Gastroesophageal sphincter (tissue), 4 donors: ENCODE measurements around the gene HBG2. TPM values are rescaled to one million over a fixed set of nuclear protein-coding genes. Genes with fewer than 3 reads are reported as not detected.

ENCODE experiments used
- ATAC-seq: fragments of 150-250 bp; one replicate; pipeline ENCODE4 v1.9.1; 2016; ENCODE audit warnings: mild to moderate bottlenecking, moderate library complexity
- H3K27ac ChIP-seq, 4 donors: fragments of 200-600 bp; sonication (generic) in 3 of 4; 1 replicate in 3 of 4; 2 replicates in 1 of 4; pipeline ENCODE4 v1.5.1; 2016 to 2019
- H3K27me3 ChIP-seq: fragments of 200-600 bp; sonication (generic); one replicate; pipeline ENCODE4 v1.5.1; 2019
- H3K36me3 ChIP-seq, 2 donors: fragments of 200-600 bp; sonication (generic); one replicate each; pipeline ENCODE4 v1.5.1; 2019; ENCODE audit warnings: control low read depth in 1 of 2
- H3K4me1 ChIP-seq, 3 donors: fragments of 200-600 bp; sonication (generic); 1 replicate in 2 of 3; 2 replicates in 1 of 3; pipeline ENCODE4 v1.5.1; 2016 to 2019; ENCODE audit warnings: control low read depth in 2 of 3
- H3K4me3 ChIP-seq, 2 donors: fragments of 200-600 bp; sonication (generic); one replicate each; pipeline ENCODE4 v1.5.1; 2019; ENCODE audit warnings: mild to moderate bottlenecking in 1 of 2, moderate library complexity in 1 of 2
- H3K9me3 ChIP-seq, 3 donors: fragments of 200-600 bp; sonication (generic); one replicate each; pipeline ENCODE4 v1.5.1; 2017 to 2019; ENCODE audit warnings: control low read depth in 2 of 3
- CTCF ChIP-seq, 4 experiments: fragments of 200-600 bp in 2 of 4; fragments of 450-650 bp in 2 of 4; sonication (generic) in 1 of 4; IDR thresholded peaks; one replicate each; pipeline ENCODE4 v1.5.1; 2017 to 2019; ENCODE audit warnings: antibody characterized with exemption in 4 of 4, mild to moderate bottlenecking in 2 of 4, moderate library complexity in 2 of 4
- EP300 ChIP-seq: sonication (generic); formaldehyde crosslinking; IDR thresholded peaks from one replicate; pipeline ENCODE4 v1.6.1; 2017; ENCODE audit warnings: antibody characterized with exemption, mild to moderate bottlenecking
- POLR2A ChIP-seq, 2 donors: fragments of 450-650 bp; IDR thresholded peaks; one replicate each; pipeline ENCODE4 v1.6.1; 2017; ENCODE audit warnings: antibody characterized with exemption in 2 of 2, mild to moderate bottlenecking in 2 of 2, moderate library complexity in 1 of 2
- POLR2AphosphoS5 ChIP-seq: sonication (generic); formaldehyde crosslinking; IDR thresholded peaks from one replicate; pipeline ENCODE4 v1.6.1; 2017; ENCODE audit warnings: antibody characterized with exemption
- WGBS, 2 donors: methylation state at CpG; one replicate each; pipeline ENCODE4 v1.1.5; 2018; ENCODE audit warnings: low coverage in 1 of 2; 5-methylcytosine and 5-hydroxymethylcytosine counted together
- total RNA-seq, 4 donors: library from RNA; depleted of rRNA; stranded (reverse); fragments of >200 nt; gene quantifications; one replicate each; pipeline ENCODE4 v1.1.0, GENCODE V29; 2016

The HBG2 gene
- total RNA-seq, 4 donors from 2014 or later = not detected

- H3K27ac ChIP-seq = no peak overlapping the region
- no peaks in the 10 kb centered on the region for H3K4me1 ChIP-seq
- ATAC-seq = no peak
- 77% methylated on average over 1 of the region's 1 CpG; no CpG with 5 or more reads in 1 of the 2 donors for WGBS, 2 donors
- no peaks in the 10 kb centered on the region for H3K9me3 ChIP-seq
- H3K27me3 ChIP-seq = no peaks in the 10 kb centered on the region
- no peaks in the 10 kb centered on the region for H3K36me3 ChIP-seq
- no peak overlapping the region for H3K4me3 ChIP-seq
- TF ChIP-seq CTCF (IDR thresholded peaks at IDR 0.05) (no peak), POLR2A (IDR thresholded peaks at IDR 0.05) (no peak), POLR2AphosphoS5 (no peak), EP300 (no peak)
These were observed 25.2 kb downstream of the HBG2 start for GRCh38 chr11:5229356-5229755.

GRCh38 chr11:5228124-5228523 lies 26.5 kb downstream of the HBG2 start:
- 58 to 63% methylated on average over 3 to 5 of the region's 5 CpGs for WGBS, 2 donors
- no peaks in the 10 kb centered on the region for H3K36me3 ChIP-seq

GRCh38 chr11:5227681-5228080 lies 26.9 kb downstream of the HBG2 start:
- Histone ChIP-seq H3K36me3 (no peaks in the 10 kb centered on the region), H3K4me1 (no peaks in the 10 kb centered on the region), H3K9me3 (no peaks in the 10 kb centered on the region), H3K27ac (no peak overlapping the region), H3K4me3 (no peak overlapping the region), H3K27me3 (no peaks in the 10 kb centered on the region)
- no peak for ATAC-seq
- TF ChIP-seq EP300 = no peak
- no peak for TF ChIP-seq POLR2A (IDR thresholded peaks at IDR 0.05)
- TF ChIP-seq CTCF (IDR thresholded peaks at IDR 0.05) = no peak
- TF ChIP-seq POLR2AphosphoS5 = no peak
- WGBS, 2 donors = 25 to 57% methylated on average over 1 of the region's 1 CpG

More at GRCh38 chr11:5228124-5228523, 26.5 kb downstream of the HBG2 start:
- H3K9me3 ChIP-seq = no peaks in the 10 kb centered on the region
- no peak for ATAC-seq
- TF ChIP-seq CTCF (IDR thresholded peaks at IDR 0.05) = no peak
- no peak for TF ChIP-seq POLR2A (IDR thresholded peaks at IDR 0.05)
- TF ChIP-seq EP300 = no peak
- TF ChIP-seq POLR2AphosphoS5 = no peak
- H3K4me1 ChIP-seq = no peaks in the 10 kb centered on the region
- no peaks in the 10 kb centered on the region for H3K27me3 ChIP-seq
- no peak overlapping the region for H3K27ac ChIP-seq
- H3K4me3 ChIP-seq = no peak overlapping the region

- no peak for ATAC-seq
- H3K4me1 ChIP-seq = no peaks in the 10 kb centered on the region
- TF ChIP-seq POLR2A (IDR thresholded peaks at IDR 0.05) = no peak
- no peak for TF ChIP-seq EP300
- no peak for TF ChIP-seq POLR2AphosphoS5
- TF ChIP-seq CTCF (IDR thresholded peaks at IDR 0.05) = no peak
- no peak within 1 kb of the TSS for H3K4me3 ChIP-seq
- WGBS, 2 donors = 71 to 94% methylated on average over 1 to 3 of the region's 3 CpGs
- H3K27me3 ChIP-seq = no peaks in the 10 kb centered on the region
- H3K9me3 ChIP-seq = peaks cover 0 to under 1% (median 0%) of the 10 kb centered on the region in 3 donors
- no peaks in the 10 kb centered on the region for H3K36me3 ChIP-seq
- H3K27ac ChIP-seq = no peak within 1 kb of the TSS
These were observed 27.8 kb downstream of the HBG2 start, which contains the start of gene HBB for GRCh38 chr11:5226732-5227310. Gene HBB, minus strand, starts transcription at chr11:5227071. Its CDS starts 50 bp downstream, at chr11:5227021.

- TF ChIP-seq POLR2AphosphoS5 (no peak), EP300 (no peak), POLR2A (IDR thresholded peaks at IDR 0.05) (no peak), CTCF (IDR thresholded peaks at IDR 0.05) (no peak)
- H3K4me1 ChIP-seq = no peaks in the 10 kb centered on the region
- no peak overlapping the region for H3K27ac ChIP-seq
- no peaks in the 10 kb centered on the region for H3K27me3 ChIP-seq
- WGBS, 2 donors = 20 to 47% methylated on average over 1 to 2 of the region's 2 CpGs
- no peak for ATAC-seq
- no peaks in the 10 kb centered on the region for H3K36me3 ChIP-seq
- H3K9me3 ChIP-seq = peaks cover 0 to 6% (median 0%) of the 10 kb centered on the region in 3 donors
- H3K4me3 ChIP-seq = no peak overlapping the region
These were observed 29.1 kb downstream of the HBG2 start for GRCh38 chr11:5225480-5225871.
